Activated CD4-positive, alpha-beta T cell treated with anti-CD3 and anti-CD28 coated beads, Interleukin-2, amount 50 U/mL, for 1 hour (primary cell): Measurements from ENCODE around the gene PODXL2.
A peak's percentile ranks its signal among the peaks of the same experiment; 100 is the strongest.

Experiments
- DNase-seq: peaks from one replicate; pipeline ENCODE4 v3.0.0-alpha.2; 2020

Gene PODXL2, protein sequence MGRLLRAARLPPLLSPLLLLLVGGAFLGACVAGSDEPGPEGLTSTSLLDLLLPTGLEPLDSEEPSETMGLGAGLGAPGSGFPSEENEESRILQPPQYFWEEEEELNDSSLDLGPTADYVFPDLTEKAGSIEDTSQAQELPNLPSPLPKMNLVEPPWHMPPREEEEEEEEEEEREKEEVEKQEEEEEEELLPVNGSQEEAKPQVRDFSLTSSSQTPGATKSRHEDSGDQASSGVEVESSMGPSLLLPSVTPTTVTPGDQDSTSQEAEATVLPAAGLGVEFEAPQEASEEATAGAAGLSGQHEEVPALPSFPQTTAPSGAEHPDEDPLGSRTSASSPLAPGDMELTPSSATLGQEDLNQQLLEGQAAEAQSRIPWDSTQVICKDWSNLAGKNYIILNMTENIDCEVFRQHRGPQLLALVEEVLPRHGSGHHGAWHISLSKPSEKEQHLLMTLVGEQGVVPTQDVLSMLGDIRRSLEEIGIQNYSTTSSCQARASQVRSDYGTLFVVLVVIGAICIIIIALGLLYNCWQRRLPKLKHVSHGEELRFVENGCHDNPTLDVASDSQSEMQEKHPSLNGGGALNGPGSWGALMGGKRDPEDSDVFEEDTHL

GRCh38 chr3:127628788-127629466 is at the start of gene PODXL2:
Gene PODXL2 (plus strand): TSS chr3:127629185. CDS start chr3:127629220, 35 bp downstream.
- DNase-seq = peak; percentile 16

DNA sequence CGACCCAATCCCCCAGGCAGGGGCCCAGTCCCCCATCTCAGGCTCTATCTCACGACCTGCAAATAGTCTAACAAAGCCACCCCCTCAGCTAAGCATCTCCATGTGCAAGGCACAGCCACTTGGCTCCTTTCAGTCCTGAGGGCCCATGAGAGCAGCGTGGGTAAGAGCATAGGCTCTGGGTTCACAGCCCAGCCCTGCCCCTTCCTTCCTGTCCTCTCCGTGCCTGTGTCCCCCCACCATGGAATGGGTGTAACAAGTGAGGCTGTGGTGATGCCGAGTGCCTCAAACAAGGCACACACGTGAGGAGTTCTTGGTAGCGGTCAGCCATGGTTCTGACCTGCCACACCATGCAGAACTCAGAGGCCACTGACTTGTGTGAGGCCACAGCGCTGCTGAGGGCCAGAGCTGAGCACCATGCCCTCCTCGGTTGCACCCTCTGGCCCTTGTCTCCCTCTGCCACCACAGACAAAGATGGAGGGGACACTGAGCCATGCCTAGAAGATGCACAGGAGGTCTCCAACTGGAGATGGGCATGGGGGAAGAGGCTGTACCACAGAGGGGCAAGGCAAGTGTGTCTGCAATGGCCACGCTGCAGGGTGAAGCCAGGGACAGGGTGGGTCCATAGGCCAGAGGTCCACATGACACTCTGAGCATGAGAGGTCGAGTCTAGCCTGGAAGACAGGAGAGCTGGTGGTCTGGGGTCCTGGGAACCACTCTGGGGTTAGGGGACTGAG is 48.5 kb upstream of the PODXL2 start:
- DNase-seq = no peak

GRCh38 chr3:127584734-127585133 is 44.3 kb upstream of the PODXL2 start:
- no peak for DNase-seq

DNA sequence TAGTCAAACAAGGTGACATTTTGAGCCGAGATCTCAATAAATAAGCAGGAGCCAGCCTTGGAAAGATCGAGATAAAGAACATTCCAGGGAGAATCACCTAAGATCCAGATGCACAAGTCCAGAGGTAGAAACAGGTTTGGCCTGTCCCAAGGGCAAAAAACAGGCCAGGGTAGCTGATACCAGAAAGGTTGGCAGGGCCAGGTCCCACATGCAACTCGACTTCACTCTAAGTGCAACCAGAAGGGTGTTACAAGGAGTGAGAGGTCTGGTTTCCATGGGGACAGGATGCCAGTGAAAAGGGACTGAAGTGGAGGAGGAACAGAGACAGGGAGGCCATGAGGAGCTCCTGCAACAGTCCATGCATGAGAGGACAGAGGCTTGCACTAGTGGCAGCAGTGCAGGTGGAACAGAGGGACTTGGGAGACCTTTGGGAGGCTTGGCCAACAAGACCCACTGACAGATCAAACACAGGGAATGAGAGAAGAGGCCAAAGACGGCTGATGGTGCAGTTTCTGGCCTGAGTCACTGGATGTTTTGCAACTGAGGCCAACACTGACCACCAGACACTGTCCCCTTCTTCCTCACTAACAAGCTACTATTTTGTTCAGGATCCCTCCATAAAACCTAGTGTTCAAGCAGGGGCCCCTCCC is 43.7 kb upstream of the PODXL2 start:
- no peak for DNase-seq

DNA sequence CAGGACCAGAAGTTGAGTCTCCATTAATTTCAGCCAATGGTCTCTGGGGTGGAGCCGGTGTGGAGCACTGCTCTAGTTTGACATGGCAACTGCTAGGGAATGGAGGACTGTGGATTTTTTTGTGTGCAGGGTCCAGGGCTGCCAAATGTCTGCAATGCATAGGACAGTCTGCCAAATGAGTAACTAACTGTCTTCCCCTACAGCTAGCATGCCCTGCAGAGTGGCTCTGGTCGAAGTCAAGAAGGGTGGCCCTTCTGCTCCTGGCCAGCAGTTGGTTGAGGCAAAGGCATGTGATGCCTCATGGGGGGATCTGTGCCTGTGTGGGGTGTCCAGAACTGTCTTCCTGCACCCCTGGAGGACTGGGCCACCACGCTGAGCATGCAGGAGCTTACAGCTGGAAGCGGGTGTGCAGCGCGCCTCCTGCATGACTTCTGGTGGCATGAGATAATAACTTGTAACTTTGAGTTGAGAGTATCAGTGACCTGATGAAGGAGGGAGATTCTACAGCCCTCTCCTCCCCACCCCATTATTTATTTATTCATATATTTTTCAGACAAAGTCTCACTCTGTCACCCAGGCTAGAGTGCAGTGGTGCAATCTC is 43.1 kb upstream of the PODXL2 start:
- DNase-seq = no peak

GRCh38 chr3:127587876-127588275 is 41.1 kb upstream of the PODXL2 start:
- DNase-seq = no peak

- no peak for DNase-seq
Measured at GRCh38 chr3:127588806-127589577, 40.0 kb upstream of the PODXL2 start.

DNA sequence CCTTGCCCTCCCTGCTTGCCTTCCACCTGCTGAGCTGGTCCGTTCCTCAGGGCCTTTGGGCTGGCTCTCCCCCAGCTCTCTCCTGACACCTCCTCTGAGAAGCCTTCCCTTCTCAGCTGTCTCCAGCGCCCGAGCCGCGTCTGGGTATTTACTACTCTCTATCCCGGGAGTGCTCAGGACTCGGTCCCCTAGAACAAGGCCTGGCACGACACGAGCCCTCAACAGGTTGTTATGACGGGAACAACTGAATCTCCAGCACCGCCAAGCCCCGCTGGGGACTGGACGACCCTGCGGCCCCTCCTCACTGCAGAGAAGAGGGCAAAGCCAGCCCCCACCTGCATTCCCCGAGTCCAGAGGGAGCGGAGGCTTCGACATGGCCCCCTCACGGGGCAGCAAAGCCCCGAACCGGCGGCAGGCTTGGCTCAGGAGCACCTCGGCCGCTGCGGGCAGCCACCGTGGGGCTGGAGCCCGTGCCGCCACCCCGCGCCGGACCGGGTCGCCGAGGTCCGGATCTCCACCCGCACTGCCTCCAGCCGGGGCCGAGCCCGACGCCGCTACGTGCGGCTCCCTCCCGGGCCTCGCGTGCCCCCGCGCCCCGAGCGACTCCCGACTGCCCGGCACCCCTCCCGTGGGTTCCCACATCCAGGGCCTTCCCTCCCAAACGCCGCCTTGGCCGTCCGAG is 39.2 kb upstream of the PODXL2 start:
- no peak for DNase-seq

DNA sequence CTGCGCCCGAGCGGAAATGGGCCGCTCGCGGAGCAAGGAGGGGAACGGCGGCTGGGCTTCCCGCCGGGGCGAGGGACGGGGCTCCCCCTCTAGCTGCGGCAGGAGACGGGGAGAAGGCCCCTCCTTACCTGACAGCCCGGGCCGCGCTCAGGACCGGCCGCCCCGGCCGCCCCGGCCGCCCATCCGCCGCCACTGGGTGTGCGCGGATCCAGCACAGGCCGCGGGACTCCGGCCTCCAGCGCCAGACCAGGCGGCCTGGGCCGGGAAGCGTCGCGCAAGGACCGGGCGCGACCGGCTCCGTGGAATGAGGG is 38.7 kb upstream of the PODXL2 start:
- DNase-seq = peak; percentile 20

- peak; percentile 69 for DNase-seq
Measured at GRCh38 chr3:127590593-127591465, 38.2 kb upstream of the PODXL2 start, which contains the start of gene TPRA1. Gene TPRA1 (minus strand): TSS chr3:127590733. CDS start chr3:127580146, 10,587 bp downstream.

DNA sequence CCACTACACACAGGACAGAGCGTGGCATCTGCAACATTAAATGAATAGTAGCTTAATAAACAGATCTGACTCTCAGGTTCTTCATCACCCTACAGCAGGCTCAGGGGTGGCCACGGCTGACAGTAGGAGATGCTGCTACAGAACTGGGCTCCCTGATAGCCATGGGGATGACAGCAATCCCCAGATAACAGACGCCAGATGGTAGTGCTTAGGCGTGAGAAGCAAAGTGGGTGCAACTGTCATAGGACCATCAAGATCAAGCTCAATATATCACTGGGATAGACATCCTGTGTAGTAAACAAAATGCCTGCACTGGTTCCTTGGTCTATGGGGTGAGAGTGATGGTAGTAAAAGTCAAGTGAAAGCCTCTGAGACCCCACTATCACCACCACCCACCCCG is 35.8 kb upstream of the PODXL2 start:
- DNase-seq = no peak

GRCh38 chr3:127595303-127595702 is 33.7 kb upstream of the PODXL2 start:
- no peak for DNase-seq

- no peak for DNase-seq
Measured at GRCh38 chr3:127597020-127597771, 31.8 kb upstream of the PODXL2 start.

DNA sequence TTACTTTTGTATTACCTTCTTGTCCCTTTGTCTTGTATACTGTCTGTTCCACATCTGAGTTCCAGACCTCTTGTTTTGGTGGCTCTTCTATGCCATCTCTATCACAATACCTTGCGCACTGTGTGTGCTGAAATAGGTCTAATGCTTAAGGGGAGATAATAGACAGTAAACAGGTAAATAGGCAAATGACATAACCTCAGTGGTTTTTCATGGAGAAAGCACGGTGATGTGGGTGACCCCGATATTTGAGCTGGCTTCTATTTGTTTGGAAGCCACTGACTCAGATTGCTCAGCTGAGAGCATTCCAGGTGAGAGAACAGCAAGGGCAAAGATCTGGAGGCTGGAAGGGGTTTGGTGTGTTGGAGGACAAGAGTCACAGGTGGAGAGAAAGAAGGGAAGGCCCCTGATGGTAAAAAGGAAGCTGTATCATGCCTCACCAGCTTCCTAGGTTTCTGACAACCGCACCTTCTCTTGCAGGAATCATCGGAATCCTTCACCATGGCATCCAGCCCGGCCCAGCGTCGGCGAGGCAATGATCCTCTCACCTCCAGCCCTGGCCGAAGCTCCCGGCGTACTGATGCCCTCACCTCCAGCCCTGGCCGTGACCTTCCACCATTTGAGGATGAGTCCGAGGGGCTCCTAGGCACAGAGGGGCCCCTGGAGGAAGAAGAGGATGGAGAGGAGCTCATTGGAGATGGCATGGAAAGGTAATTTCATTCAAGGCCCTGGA is 30.0 kb upstream of the PODXL2 start:
- DNase-seq = no peak

DNA sequence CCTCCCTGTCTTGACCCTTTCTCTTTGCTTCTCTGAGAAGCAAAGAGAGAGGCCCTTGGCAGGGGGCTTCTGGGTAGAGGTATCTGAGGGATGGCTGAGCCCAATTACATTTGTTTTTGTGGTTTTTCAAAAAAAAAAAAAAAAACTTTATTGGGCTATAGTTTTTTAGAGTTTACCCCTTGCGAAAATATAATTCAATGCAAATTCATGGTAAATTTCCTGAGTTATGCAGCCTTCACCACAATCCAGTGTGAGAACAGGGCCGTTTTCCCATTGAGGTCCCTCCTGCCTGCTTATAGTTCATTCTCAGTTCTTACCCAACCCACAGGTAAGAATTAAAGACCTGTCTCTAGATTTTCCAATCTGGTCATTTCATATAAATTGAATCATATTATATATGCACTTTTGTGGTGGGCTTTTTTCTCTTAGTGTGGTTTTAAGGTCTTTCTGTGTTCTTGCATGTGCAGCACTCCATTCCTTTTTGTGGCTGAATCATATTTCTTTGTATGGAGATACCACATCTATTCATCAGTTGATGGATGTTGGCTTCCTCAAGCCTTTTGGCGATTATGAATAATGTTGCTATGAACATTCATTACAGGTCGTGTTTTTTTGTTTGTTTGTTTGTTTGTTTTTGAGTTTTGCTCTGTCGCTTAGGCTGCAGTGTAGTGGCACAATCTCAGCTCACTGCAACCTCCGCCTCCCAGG is 28.1 kb upstream of the PODXL2 start:
- no peak for DNase-seq

DNA sequence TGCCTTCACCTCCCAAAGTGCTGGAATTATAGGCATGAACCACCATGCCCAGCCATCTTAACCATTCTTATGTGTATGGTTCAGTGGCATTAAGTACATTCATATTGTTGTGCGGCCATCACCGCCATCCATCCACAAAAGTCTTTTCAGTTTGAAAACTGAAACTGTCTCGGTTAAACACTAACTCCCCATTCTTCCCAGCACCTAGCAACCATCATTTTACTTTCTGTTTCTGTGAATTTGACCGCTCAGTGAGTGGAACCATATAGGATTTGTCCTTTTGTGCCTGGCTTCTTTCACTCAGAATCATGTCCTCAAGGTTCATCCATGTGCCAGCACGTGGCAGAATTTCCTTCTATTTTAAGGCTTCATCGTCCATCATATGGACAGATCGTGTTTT is 24.9 kb upstream of the PODXL2 start:
- no peak for DNase-seq

DNA sequence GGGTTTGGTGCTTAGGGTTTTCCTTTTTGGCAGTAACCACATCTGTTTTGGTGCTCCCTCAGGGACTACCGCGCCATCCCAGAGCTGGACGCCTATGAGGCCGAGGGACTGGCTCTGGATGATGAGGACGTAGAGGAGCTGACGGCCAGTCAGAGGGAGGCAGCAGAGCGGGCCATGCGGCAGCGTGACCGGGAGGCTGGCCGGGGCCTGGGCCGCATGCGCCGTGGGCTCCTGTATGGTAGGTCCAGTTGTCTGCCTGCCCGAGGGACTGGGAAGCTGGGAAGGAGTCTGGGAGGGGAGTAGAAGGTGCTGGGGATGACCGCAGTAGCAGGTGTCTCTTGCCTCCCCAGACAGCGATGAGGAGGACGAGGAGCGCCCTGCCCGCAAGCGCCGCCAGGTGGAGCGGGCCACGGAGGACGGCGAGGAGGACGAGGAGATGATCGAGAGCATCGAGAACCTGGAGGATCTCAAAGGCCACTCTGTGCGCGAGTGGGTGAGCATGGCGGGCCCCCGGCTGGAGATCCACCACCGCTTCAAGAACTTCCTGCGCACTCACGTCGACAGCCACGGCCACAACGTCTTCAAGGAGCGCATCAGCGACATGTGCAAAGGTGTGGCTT is 24.3 kb upstream of the PODXL2 start:
- DNase-seq = no peak
